Measurements from ENCODE around the gene HIRIP3. TPM values are rescaled to one million over a fixed set of nuclear protein-coding genes. Genes with fewer than 3 reads are reported as not detected.

HIRIP3 gene, protein sequence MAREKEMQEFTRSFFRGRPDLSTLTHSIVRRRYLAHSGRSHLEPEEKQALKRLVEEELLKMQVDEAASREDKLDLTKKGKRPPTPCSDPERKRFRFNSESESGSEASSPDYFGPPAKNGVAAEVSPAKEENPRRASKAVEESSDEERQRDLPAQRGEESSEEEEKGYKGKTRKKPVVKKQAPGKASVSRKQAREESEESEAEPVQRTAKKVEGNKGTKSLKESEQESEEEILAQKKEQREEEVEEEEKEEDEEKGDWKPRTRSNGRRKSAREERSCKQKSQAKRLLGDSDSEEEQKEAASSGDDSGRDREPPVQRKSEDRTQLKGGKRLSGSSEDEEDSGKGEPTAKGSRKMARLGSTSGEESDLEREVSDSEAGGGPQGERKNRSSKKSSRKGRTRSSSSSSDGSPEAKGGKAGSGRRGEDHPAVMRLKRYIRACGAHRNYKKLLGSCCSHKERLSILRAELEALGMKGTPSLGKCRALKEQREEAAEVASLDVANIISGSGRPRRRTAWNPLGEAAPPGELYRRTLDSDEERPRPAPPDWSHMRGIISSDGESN
- 15.4 and 18.9 TPM in 2 replicates for polyA plus RNA-seq (2012; rRNA removed)
- polyA plus RNA-seq (2012; cell fraction: cytosol; rRNA removed), result 10.2 and 14.3 TPM in 2 replicates
- 10.6 and 15.2 TPM in 2 replicates for polyA plus RNA-seq (2012; cell fraction: nucleus; rRNA removed)

DNA sequence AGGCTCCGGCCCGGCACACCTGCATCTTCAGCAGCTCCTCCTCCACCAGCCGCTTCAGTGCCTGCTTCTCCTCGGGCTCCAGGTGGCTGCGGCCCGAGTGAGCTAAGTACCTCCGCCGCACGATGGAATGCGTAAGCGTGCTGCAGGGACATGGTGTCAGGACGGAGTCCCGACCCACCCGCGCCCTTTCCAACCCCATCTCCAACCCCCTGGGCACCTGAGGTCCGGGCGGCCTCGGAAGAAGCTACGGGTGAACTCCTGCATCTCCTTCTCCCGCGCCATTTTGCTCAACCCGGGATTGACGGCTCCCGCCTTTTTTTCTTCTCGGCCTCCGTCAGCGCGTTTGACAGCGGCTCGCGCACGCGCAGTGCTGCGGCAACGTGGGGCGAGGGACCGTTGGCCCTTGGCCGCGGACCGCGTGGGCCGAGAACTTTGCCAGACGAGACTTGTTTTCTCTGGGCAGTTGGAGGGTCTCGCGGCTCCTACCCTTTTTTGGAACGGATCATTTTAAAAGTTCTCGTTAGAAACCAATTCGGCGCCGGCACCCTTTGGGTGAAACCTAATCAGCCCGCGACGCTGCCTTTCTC lies at the start of gene HIRIP3:
TSS of gene HIRIP3 (minus strand) at position 294 of the 587 bp plus-strand sequence. CDS start at position 282, 12 bp downstream.
- no peaks in the 10 kb centered on the region for H4K20me1 ChIP-seq (ENCODE audit: insufficient read depth)
- peak; percentile 94 for DNase-seq
- H3K4me3 ChIP-seq (ENCODE audit: low read depth in 2 of 2, low read length in 1 of 2), result peak within 1 kb of the TSS; percentile 87 to 92
- peaks cover 0 to 14% of the 10 kb centered on the region in 2 experiments; a peak in 1 of 4 replicates for H3K4me1 ChIP-seq (ENCODE audit: control insufficient read depth in 1 of 2, insufficient read depth in 2 of 2, low read depth in 1 of 2, low read length in 1 of 2)
- peak within 1 kb of the TSS; percentile 94 for H3K27ac ChIP-seq (ENCODE audit: low read depth in 2 of 2, low read length in 1 of 2)
- peaks cover 19% of the 10 kb centered on the region; the same call in 1 of the 2 replicates for H3K79me2 ChIP-seq (ENCODE audit: insufficient read depth)
- POLR2A ChIA-PET, result interaction anchor here (0.6 to 1.3 kb wide), 6 partner anchors 19 to 97 kb away, joined by 3 to 4 read pairs (median 4); partner anchors contain the start of genes SEZ6L2, TAOK2 and TMEM219
- H3F3A ChIP-seq (replicated peaks; ENCODE audit: insufficient read depth), result peaks cover 10% of the 10 kb centered on the region
- H3K9me3 ChIP-seq, result no peaks in the 10 kb centered on the region
- peaks cover 5 to 34% of the 10 kb centered on the region in 2 experiments for H3K36me3 ChIP-seq (replicated peaks in 1 of 2; ENCODE audit: control insufficient read depth in 1 of 2, insufficient read depth in 2 of 2, low read length in 1 of 2)
- CTCF ChIA-PET, result interaction anchor here (1.2 to 2.8 kb wide), 3 partner anchors 10 to 205 kb away, joined by 4 to 11 read pairs (median 11); partner anchors contain the start of genes KIF22 and TLCD3B
- peak within 1 kb of the TSS; percentile 90 for H3K9ac ChIP-seq
- H3K4me2 ChIP-seq, result peak within 1 kb of the TSS; percentile 99
- H3K27me3 ChIP-seq (ENCODE audit: insufficient read depth), result no peaks in the 10 kb centered on the region
- WGBS (ENCODE audit: low lambda C conversion rate), result under 1% methylated on average over 47 of the region's 53 CpGs
- H2AFZ ChIP-seq (ENCODE audit: low read depth), result peak within 1 kb of the TSS; percentile 97
- no peaks in the 10 kb centered on the region for H3K9me2 ChIP-seq
- TF ChIP-seq REST (IDR thresholded peaks at IDR 0.05; ENCODE audit: low read depth, low read length) (no peak), EP300 (IDR thresholded peaks at IDR 0.05; ENCODE audit: borderline replicate concordance in 1 of 2, low read depth in 1 of 2, low read length in 1 of 2) (no peak), CTCF (IDR thresholded peaks at IDR 0.05) (no peak), POLR2AphosphoS5 (IDR thresholded peaks at IDR 0.05; ENCODE audit: low read depth, low read length) (no peak; the same call in 1 of the 2 replicates), EZH2phosphoT487 (IDR thresholded peaks at IDR 0.05; ENCODE audit: borderline replicate concordance, low read depth) (no peak), RFX5 (IDR thresholded peaks at IDR 0.05; ENCODE audit: low read length) (no peak), FOSL2 (IDR thresholded peaks at IDR 0.05; ENCODE audit: borderline replicate concordance, low read depth) (no peak), NFIC (IDR thresholded peaks at IDR 0.05; ENCODE audit: borderline replicate concordance) (no peak), NRF1 (IDR thresholded peaks at IDR 0.05; ENCODE audit: low read depth, low read length) (peak; percentile 91), SIN3A (IDR thresholded peaks at IDR 0.05; ENCODE audit: borderline replicate concordance, low read depth, low read length) (peak; percentile 85), FOXM1 (IDR thresholded peaks at IDR 0.05; ENCODE audit: low read depth) (no peak), GABPA (IDR thresholded peaks at IDR 0.05; ENCODE audit: low read depth) (0 out of 2 replicates have a peak, but pooled peaks have one; percentile 30), TEAD4 (IDR thresholded peaks at IDR 0.05; ENCODE audit: borderline replicate concordance, insufficient read depth) (no peak), YY1 (IDR thresholded peaks at IDR 0.05; ENCODE audit: low read depth) (no peak), JUND (IDR thresholded peaks at IDR 0.05) (no peak), MEF2A (IDR thresholded peaks at IDR 0.05; ENCODE audit: borderline replicate concordance, low read depth) (no peak), MAX (IDR thresholded peaks at IDR 0.05; ENCODE audit: low read depth) (peak; percentile 97), RXRA (IDR thresholded peaks at IDR 0.05; ENCODE audit: borderline replicate concordance, low read depth) (no peak), MXI1 (IDR thresholded peaks at IDR 0.05; ENCODE audit: low read depth, low read length) (peak; percentile 96), TAF1 (IDR thresholded peaks at IDR 0.05; ENCODE audit: borderline replicate concordance, low read depth, low read length) (peak; percentile 77), FOXJ3 (CRISPR knock-in tag; IDR thresholded peaks at IDR 0.05) (no peak)
- TF ChIP-seq, protein P1, sequence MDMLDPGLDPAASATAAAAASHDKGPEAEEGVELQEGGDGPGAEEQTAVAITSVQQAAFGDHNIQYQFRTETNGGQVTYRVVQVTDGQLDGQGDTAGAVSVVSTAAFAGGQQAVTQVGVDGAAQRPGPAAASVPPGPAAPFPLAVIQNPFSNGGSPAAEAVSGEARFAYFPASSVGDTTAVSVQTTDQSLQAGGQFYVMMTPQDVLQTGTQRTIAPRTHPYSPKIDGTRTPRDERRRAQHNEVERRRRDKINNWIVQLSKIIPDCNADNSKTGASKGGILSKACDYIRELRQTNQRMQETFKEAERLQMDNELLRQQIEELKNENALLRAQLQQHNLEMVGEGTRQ (IDR thresholded peaks at IDR 0.05; ENCODE audit: borderline replicate concordance, low read depth, low read length), result no peak
- TF ChIP-seq, protein P2, sequence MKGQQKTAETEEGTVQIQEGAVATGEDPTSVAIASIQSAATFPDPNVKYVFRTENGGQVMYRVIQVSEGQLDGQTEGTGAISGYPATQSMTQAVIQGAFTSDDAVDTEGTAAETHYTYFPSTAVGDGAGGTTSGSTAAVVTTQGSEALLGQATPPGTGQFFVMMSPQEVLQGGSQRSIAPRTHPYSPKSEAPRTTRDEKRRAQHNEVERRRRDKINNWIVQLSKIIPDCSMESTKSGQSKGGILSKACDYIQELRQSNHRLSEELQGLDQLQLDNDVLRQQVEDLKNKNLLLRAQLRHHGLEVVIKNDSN (IDR thresholded peaks at IDR 0.05; ENCODE audit: borderline replicate concordance, low read depth), result no peak
